Activated T-cell treated with anti-CD3 and anti-CD28 coated beads for 24 hours (primary cell): ENCODE results near the gene ASB3.
A peak's percentile ranks its signal among the peaks of the same experiment; 100 is the strongest.
"Not testable (repeated sequence)": the region's sequence is repeated elsewhere in the genome, so short reads cannot be mapped to it uniquely, and the experiment has no call there.

Experiments
- DNase-seq: peaks from one replicate; pipeline ENCODE4 v3.0.0-alpha.2; 2020; ENCODE audit warnings: low read depth

ASB3 gene, protein sequence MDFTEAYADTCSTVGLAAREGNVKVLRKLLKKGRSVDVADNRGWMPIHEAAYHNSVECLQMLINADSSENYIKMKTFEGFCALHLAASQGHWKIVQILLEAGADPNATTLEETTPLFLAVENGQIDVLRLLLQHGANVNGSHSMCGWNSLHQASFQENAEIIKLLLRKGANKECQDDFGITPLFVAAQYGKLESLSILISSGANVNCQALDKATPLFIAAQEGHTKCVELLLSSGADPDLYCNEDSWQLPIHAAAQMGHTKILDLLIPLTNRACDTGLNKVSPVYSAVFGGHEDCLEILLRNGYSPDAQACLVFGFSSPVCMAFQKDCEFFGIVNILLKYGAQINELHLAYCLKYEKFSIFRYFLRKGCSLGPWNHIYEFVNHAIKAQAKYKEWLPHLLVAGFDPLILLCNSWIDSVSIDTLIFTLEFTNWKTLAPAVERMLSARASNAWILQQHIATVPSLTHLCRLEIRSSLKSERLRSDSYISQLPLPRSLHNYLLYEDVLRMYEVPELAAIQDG

GRCh38 chr2:53786705-53787613 lies at the start of gene ASB3, which contains the start of gene ERLEC1:
Gene ASB3, minus strand, starts transcription at chr2:53786953. Its CDS starts 21,381 bp downstream, at chr2:53765572.
Gene ERLEC1, plus strand, starts transcription at chr2:53787044. Its CDS starts 167 bp downstream, at chr2:53787211.
- DNase-seq: peak; percentile 83

- DNase-seq: not testable (repeated sequence)
These were observed 43.2 kb upstream of the ASB3 start for GRCh38 chr2:53829980-53830290.

- DNase-seq: no peak
These were observed 42.7 kb upstream of the ASB3 start for GRCh38 chr2:53829273-53829979.

DNA sequence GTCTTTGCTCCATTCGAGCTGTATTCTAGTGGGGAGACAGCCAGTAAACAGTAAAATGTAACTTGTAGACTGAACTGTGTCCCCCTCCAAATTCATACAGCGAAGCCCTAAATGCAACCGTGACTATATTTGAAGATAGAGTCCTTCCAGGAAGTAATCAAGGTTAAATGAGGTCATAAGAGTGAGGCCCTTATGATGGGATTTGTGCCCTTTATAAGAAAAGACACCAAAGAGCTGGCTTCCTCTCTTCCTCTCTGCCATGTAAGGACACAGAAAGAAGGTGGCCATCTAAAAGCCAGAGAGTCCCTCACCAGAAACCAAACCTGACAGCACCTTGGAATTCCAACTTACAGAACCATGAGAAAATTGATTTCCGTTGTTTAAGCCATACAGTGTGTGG lies 41.6 kb upstream of the ASB3 start:
- no peak for DNase-seq

- no peak for DNase-seq
These were observed 40.8 kb upstream of the ASB3 start for GRCh38 chr2:53827398-53828175.

DNA sequence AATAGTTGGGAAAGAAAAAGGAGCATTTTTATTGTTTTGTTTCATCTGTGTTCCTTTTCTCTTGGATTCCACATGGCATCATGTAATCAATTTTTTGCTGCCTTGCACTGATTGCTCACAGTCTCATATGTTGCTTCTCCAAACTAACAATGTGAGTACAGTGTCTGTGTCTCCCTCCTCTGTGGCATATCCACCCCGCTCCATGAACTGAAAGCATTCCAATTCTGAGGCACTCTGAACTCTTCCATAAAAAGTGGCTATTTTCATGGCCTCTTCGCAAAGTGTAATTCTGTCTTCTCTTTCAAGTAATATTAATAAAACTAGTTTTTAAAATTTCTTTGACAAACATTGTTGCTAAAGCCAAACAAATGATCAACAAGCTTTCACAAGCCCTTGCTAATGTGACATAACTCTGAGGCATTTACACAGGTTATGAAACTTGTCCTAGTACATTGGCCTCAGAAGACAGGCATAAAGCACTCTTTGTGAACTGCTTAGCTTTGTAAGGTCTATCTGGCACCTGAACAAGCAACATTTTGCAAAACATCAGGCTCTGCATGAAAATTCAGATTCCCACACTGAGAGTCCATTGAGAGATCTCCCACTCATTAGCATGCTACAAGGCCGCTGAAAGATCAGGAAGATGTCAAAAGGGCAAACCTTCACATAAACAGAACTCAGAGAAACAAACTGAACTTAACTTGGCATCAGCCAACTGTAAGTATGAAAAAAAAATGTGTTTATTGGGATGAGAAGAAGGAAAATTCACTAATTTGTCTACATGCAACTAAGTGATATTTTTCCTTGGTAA lies 40.0 kb upstream of the ASB3 start:
- DNase-seq: no peak

DNA sequence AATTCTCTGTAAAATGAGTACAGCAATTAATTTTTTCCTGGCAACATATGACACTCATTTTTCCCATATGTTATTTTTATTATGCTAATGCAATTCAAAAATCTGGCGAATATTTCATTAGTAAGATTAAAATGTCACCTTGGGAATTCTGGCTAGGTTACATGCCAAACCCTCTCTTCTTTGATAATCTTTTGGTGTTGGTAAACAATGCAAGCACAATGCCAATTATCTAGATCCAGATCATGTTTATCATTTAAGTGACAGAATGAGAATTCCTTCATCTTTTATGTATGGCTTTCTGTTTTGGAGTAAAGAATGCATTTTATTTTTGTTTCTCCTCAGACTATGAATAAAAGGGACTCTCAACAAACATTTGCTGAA lies 39.3 kb upstream of the ASB3 start:
- DNase-seq: no peak

DNA sequence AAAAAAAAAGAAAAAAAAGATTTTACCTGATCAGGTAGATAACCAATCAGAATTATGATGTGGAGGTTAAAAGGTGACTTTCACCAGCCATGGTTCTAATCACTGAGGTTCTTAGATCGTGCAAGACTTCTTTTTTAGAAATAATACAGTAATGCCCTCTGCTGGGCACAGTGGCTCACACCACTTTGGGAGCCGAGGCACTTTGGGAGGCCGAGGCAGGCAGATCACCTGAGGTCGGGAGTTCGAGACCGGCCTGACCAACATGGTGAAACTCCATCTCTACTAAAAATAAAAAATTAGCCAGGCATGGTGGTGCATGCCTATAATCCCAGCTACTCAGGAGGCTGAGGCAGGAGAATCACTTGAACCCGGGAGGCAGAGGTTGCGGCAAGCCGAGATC lies 36.9 kb upstream of the ASB3 start:
- DNase-seq: peak; percentile 3

GRCh38 chr2:53821810-53822209 lies 35.1 kb upstream of the ASB3 start:
- DNase-seq: no peak

DNA sequence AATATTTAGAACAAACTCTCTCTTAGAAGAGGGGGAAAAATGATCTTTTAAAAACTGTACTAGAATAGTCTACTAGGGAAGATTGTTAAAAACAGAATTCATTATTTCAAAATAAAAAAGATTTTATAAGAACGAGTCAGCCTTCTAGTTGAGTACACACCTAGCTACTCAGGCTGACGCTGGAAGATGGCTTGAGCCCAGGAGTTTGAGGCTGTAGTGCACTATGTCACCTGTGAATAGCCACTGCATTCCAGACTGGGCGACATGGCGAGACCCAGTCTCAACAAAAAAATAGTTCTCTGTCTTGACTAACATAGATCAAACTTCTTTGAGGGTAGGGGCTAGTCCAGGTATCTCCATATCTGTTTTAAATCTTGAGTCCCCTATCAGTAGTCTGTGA lies 34.0 kb upstream of the ASB3 start:
- DNase-seq: no peak

DNA sequence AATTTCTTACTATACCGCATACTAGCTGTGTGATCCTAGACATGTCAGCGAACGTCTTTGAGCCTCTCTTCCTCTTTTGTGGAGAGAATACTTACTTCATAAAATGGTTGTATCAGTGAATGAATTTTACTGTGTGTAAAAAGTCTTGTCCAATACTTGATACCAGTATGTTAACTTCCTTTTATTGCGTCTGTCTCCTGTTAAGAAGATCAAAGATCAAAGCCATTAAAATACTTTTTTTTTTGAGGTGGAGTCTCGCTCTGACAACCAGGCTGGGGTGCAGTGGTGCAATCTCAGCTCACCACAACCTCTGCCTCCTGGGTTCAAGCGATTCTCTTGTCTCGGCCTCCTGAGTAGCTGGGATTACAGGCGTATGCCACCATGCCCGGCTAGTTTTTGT lies 33.3 kb upstream of the ASB3 start:
- DNase-seq: no peak

DNA sequence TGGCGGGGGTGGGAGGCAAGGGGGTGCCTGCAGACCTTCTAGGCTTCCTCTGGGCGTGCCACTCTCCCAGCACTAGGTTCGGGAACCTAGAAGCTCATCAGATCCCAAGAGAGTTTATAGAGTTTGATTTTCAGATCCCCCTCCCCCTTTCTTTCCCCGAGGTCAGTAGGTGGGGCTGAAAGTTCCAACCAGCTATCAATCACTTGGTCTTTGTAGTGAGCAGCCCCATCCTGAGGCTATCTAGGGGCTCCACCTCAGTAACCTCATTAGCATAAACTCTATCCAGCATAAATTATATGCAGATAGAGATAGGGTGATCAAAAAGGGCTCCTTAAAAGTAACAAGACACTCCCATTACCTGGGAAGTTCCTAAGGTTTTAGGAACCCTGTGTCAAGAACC lies 32.9 kb upstream of the ASB3 start:
- DNase-seq: no peak

DNA sequence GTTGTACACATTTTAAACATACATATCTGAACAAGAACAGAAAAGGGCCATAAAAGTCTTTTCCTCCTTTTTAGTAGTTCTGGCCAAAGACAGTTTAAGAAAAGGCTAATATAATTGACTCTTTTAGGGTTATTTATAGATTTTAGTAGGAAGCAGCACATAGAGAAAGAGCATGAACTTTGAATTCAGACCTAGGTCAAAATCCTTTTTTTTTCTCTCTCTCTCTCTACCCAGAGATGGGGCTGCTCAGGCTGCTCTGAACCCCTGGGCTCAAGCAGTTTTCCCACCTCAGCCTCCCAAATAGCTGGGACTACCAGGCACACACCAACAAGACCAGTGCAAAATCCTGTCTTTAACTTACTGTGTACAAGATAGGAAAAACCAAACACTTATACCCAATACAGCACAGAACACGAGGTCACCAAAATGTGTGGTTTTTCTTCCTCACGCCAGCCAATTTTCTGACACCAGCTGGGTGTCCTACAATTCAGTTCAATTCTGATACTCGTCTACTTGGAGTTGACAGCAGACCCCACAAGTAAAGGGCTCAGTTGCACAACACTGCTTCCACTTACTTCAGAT lies 32.2 kb upstream of the ASB3 start:
- DNase-seq: no peak

- DNase-seq: no peak
These were observed 26.4 kb upstream of the ASB3 start for GRCh38 chr2:53813151-53813550.

DNA sequence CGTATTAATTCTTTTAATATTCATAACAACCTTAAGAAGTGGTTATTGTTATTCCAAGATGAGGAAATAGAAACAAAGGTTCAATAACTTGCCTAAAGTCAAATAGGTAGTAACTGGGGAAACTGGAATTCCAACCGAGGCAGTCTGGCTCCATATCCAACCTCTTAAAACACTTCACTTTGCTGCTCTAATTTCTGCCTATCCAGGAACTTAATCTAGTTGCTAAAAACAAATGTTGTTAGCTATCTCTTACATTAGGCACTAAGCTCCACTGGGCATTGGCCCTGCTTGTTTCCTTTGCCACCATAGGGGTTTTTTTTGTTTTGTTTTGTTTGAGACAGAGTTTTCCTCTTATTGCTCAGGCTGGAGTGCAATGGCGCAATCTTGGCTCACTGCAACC lies 24.8 kb upstream of the ASB3 start:
- DNase-seq: no peak

DNA sequence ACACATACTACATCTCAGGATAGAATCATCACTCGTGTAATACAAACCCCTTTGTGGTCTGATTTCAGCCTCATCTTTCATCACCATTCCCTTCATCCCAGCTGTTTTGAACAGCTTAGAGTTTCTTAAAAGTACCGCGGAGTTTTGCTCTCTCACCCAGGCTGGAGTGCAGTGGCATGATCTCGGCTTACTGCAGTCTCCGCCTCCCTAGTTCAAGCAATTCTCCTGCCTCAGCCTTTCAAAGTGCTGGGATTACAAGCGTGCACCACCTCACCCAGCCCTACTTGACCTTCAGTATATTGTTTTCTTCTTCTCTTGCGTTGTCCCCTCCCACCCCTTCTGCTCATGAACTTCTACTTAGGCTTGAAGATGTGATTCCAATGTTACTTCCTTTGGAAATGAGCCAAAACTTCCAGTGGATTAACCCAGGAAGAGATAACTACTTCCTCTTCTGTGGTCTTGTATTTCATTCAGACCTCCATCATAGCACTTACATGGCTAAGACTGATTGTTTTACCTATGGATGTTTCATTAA lies 15.9 kb upstream of the ASB3 start:
- no peak for DNase-seq

- DNase-seq: no peak
These were observed 14.8 kb upstream of the ASB3 start for GRCh38 chr2:53801547-53801946.

DNA sequence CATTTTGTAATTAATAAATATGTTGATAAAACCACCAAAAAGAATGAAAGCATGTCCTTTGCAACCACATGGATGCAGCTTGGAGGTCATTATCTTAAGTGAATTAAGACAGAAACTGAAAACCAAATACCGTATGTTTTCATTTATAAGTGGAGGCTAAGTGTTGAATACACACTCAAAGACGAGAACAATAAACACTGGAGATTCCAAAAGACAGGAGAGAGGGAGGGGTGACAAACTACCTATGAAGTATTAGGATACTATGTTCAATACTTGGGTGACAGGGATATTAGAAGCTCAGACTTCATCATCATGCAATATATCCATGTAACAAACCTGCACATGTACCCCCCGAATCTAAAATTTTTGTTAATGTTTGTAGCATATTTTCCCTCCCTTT lies 7.1 kb upstream of the ASB3 start:
- DNase-seq: no peak

DNA sequence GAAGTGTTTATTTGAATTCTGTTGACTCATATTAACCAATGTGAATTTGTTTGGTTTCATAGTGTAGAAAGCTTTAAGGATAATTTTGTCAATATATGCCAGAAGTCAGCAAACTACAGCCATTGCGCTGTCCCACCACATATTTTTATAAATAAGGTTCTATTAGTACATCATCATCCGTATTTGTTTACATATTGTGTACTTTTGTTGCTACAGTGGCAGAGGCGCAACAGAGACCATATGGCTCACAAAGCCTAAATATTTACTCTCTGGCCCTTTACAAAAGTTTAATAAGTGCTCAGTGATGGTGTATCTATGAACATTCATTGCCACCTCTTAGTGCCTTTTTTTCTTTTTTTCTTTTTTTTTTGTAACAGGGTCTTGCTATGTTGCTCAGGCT lies 6.5 kb upstream of the ASB3 start:
- no peak for DNase-seq
